HG02973 (cell line): ENCODE measurements around the gene DDX10.
"Not testable (repeated sequence)": the region's sequence is repeated elsewhere in the genome, so short reads cannot be mapped to it uniquely, and the experiment has no call there.

Experiments used
- ATAC-seq: cut with Tn5 transposase; IDR thresholded peaks from one replicate; pipeline ENCODE4 v1.9.1; 2021; ENCODE audit warnings: moderate library complexity; ENCODE audit not compliant: unreplicated experiment

DDX10 gene

GRCh38 chr11:108766596-108767173, 101.8 kb downstream of the DDX10 start:
- ATAC-seq, result no peak

GRCh38 chr11:108768370-108768769, 103.5 kb downstream of the DDX10 start:
- no peak for ATAC-seq

GRCh38 chr11:108768964-108769363, 104.1 kb downstream of the DDX10 start:
- no peak for ATAC-seq

- no peak for ATAC-seq
Measured at GRCh38 chr11:108774037-108774730, 109.3 kb downstream of the DDX10 start.

- no peak for ATAC-seq
Measured at GRCh38 chr11:108775324-108775723, 110.5 kb downstream of the DDX10 start.

GRCh38 chr11:108779147-108779546, 114.3 kb downstream of the DDX10 start:
- ATAC-seq, result not testable (repeated sequence)

- no peak for ATAC-seq
Measured at GRCh38 chr11:108780119-108780518, 115.2 kb downstream of the DDX10 start.

GRCh38 chr11:108781946-108782345, 117.1 kb downstream of the DDX10 start:
- ATAC-seq, result no peak

- no peak for ATAC-seq
Measured at GRCh38 chr11:108786281-108786990, 121.6 kb downstream of the DDX10 start.

- ATAC-seq, result no peak
Measured at GRCh38 chr11:108787105-108787504, 122.2 kb downstream of the DDX10 start.

- no peak for ATAC-seq
Measured at GRCh38 chr11:108788565-108789199, 123.8 kb downstream of the DDX10 start.

- ATAC-seq, result peak; percentile 59
Measured at GRCh38 chr11:108790501-108791299, 125.8 kb downstream of the DDX10 start.

- no peak for ATAC-seq
Measured at GRCh38 chr11:108793138-108793537, 128.3 kb downstream of the DDX10 start.

- no peak for ATAC-seq
Measured at GRCh38 chr11:108793611-108794010, 128.7 kb downstream of the DDX10 start.

- ATAC-seq, result no peak
Measured at GRCh38 chr11:108796551-108796950, 131.7 kb downstream of the DDX10 start.

GRCh38 chr11:108797578-108798100, 132.8 kb downstream of the DDX10 start:
- no peak for ATAC-seq

- ATAC-seq, result no peak
Measured at GRCh38 chr11:108802492-108802891, 137.6 kb downstream of the DDX10 start.

- no peak for ATAC-seq
Measured at GRCh38 chr11:108803776-108804175, 138.9 kb downstream of the DDX10 start.

- ATAC-seq, result no peak
Measured at GRCh38 chr11:108804511-108804910, 139.6 kb downstream of the DDX10 start.

- no peak for ATAC-seq
Measured at GRCh38 chr11:108805030-108805429, 140.2 kb downstream of the DDX10 start.

GRCh38 chr11:108807262-108807661, 142.4 kb downstream of the DDX10 start:
- no peak for ATAC-seq
